GM18520 (cell line): ENCODE measurements around the gene ATP6V1B1.

ENCODE experiments used
- ATAC-seq: cut with Tn5 transposase; IDR thresholded peaks from one replicate; pipeline ENCODE4 v1.9.1; 2021; ENCODE audit not compliant: unreplicated experiment

ATP6V1B1 gene

DNA sequence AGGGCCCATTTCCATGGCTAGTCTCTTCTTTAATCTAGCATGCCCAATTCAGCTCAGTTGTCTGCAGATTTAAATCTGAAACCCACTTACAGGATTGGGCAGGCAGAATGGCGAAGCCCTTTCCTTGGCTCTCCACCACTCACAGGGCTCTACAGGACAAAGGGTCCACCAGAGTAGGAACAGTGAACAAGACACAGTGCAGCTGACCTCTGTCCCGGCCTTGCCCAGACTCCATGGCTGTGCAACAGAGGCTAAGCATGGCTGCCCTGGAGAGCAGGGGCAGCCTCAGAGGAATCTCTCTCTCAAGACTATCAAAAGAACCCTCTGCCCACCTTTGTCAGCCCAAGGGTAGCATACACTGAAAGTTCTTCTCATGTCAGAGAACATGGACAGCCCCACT is 9.7 kb upstream of the ATP6V1B1 start:
- ATAC-seq = no peak

DNA sequence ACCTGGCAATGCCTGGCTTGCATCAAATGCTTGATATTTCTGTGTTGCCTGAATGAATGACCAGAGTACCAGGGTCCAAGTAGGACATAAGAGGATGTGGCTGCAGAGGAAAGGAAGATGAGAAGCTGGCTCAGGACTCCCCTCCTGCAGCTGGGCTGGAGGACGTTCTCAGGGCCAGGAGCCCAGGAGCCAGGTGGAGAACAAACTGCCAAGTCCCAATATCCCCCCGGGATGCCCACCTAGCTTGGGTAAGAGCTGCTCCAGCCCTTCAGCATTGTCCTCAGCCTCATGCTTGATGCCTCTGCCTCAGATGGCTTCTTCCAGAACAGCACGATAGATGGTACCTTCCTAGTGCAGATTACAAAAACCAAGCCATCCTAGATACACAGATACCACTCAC is 8.6 kb upstream of the ATP6V1B1 start:
- ATAC-seq = no peak

DNA sequence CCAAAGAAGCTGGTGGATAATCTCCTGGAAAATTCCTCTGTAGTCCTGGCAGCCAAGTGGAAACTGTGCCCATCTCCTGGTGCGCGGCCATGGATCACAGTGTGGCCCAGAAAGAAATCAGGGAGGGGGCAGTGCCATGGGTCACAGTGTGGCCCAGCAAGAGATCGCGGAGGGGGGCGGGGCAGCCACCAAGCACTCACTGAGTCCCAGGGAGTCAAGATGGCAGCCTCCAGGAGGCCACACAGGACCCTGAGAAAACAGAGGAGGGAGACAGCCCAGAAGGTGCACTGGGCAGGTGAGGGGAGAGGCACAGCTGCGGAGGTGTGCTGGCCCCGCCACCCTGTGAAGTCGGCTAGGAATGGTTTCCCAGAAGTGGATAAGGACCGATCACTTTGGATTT is 8.1 kb upstream of the ATP6V1B1 start:
- no peak for ATAC-seq

DNA sequence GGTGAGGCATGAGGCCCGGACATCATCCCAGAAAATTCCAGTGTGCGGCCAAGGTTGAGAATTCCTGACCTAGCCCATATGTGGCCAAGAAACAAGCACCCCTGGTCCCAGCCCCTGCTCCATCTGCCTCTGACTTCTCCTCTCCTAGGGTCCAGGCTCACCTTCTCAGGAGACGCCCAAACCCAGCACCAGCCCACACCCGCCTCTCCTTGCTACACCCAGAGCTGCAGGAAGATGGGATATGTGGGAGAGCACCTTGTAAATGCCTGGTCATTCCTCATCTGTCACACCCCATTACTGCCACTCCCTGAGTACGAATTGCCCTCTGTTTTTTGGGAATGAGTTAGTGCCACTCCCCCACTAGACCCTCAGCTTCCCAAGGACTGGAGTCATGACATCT is 7.3 kb upstream of the ATP6V1B1 start:
- ATAC-seq = no peak

DNA sequence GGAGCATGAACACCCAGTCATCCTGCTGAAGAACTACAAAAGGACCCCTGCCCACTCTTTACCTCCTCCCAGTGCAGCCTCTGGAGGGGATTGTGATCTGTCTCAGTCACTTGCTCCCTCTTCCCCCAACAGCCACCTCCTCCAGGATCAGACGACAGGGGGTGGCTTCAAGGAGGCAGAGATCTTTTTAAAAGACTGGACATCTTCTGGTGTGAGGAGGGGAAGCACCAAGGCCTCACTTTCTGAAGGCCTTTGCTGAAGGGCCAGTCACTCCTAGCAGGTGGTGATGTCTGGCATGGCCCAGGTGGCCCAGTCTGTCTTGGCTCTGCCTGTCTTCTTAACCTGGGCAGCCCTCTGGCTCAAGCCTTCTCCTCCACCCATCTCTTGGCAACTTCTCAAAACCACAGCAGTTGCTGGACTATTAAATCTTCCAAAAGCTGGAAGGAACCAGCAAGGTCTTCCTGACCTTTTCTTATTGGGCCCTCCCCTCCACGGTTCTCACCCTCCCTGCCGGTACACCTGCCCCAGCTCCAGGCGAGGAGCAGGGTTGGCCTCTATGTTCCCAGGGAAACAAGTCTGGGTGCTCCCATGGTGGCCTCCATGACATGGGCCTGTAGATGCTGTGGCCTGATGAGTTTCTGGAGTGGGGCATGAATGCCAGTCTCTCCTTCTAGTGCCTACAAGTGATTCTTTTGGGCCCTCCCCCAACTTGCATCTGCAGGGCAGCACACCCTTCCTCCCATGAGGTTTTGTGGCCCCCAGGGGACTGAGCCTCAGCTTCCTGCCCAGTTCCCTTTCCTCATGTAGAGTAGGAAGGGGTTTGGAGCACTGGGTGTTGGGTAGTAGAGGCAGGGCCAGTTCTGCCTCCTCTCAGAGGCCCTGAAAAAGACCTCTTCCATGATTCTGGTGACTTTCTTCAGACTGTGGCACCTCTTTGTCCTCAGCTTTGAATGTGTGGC is 5.0 kb upstream of the ATP6V1B1 start:
- ATAC-seq = no peak

DNA sequence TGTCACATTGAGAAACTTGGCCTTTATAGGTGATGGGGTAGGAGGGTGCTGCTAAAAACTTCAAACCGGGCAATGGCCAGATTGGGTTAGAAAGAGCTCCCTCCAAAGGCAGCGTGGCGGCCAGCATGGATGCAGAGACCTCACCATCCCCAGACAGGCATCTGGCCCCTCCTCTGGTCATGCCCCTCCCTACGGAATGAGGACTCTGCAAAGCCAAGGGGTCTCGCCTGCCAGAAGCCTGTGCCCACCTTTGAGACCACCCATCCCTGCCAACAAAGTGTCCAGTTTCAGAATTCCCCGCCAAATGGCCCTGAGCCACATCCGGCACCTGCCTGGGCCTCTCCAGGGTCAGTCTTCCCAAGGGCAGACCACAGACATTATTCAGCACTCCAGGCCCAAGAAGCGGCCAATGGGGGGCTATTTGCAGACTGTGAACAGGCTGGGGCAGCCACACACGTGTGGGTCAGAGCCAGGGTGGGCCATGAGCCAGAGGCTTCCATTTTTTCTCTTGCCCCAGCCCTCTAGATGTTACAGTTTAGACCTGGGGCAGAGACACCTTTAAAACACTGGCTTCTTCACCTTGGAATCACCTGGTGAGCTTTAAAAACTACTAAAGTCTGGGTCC is 4.2 kb upstream of the ATP6V1B1 start:
- ATAC-seq = no peak

DNA sequence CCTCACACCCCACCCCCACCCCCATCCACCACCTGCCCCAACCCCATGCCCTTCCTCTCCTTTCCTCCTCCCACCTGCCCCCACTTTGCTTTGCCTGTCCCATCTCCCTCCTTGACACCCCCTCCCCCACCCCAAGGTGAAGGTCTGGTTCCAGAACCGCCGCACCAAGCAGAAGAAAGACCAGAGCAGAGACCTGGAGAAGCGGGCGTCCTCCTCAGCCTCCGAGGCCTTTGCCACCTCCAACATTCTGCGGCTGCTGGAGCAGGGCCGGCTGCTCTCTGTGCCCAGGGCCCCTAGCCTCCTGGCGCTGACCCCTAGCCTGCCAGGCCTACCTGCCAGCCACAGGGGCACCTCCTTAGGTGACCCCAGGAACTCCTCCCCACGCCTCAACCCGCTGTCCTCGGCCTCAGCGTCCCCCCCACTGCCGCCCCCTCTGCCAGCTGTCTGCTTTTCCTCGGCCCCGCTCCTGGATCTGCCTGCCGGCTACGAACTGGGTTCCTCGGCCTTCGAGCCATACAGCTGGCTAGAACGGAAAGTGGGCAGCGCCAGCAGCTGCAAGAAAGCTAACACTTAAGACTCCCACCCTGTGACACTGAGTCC is 3.0 kb upstream of the ATP6V1B1 start:
- ATAC-seq = no peak

DNA sequence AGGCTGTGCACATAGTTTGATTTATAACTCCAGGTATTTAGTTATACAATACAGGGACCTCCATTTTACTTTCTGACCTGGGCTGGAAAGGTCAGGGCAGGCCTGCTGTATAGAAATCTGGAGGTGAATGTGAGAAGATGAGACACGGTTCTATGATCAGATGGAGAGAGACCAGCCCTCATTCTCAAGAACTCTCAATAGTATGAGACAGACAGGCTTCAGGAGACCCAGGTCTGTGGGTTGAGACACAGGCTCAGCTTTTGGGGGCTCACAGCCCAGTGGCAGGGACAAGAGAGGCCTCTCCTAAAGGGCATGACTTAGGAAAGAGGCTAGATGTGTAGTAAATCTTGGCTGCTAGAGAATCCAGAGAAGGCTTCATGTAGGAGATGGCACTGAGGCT is 719 bp upstream of the ATP6V1B1 start:
- ATAC-seq = no peak

DNA sequence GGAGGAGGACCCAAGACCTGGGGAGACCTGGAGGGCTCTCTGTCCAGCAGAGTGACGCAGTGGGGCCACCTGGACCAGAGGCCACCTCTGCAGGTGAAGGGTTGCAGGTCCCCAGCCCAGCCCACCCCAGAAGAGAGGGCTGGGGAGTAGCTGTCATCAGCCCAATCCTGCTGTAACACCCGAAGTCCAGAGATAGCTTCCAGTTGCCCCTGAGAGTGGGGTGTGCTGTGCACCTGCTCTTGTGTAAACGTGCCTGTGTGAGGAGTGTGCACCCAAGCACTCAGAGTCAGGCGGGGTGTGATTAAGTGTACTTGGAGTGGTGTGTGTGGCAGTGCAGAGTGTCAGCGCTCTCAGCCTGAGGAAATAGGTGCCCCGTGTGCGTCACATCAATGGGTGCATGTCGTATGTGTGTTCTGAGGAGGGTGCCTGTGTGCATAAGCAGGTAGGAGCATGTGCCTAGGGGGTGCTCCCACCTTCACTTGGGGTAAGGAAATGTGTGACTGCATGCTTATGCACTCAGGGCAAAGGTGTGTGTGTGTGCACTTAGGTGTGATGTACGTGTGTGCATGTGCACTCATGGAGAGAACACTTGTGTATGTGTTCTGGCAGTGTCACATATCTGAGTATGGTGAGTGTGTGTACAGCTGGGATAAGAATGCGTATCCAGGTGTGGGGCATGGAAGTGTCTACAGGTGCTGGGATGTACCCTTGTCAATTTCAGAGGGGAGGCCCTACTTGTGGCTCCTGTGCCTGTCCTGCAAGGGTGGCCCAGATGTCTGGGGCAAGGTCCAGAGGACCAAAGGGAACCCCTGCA is 672 bp downstream of the ATP6V1B1 start:
- no peak for ATAC-seq

DNA sequence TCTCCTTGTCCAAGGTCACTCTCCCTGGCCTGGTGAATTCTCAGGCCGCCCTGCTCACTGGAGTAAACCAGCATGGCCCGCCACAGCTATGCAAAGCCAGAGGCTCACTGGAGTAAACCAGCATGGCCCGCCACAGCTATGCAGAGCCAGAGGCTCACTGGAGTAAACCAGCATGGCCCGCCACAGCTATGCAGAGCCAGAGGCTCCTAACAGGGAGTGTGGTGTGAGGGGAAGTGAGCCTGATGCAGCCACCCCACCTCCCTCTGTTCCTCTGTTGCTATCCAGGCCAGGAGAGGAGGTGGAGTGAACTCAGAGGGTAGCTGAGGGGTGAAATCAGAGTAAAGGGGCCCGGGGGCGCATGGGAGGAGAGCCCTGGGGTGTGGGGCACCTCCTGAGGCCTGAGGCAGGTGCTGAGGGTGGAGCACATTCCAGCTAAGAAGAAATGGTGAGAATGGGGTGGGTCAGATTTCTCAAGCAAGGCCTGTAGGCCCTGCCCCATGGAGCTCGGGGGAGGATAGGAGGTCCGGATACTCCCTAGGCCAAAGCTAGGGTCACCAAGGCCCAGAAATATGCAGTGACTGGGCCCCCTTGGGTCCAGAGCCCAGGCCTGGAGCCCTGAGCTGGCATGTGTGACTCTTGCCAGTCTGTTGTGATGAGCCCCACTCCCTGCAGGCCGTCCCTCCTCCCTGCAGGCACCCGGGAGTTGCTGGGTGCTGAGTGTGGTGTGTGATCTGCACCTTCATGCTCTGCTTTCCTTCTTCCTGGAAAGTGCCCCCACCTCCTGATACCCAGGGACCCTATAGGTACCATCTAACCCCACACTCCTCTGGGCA is 1.5 kb downstream of the ATP6V1B1 start:
- no peak for ATAC-seq

DNA sequence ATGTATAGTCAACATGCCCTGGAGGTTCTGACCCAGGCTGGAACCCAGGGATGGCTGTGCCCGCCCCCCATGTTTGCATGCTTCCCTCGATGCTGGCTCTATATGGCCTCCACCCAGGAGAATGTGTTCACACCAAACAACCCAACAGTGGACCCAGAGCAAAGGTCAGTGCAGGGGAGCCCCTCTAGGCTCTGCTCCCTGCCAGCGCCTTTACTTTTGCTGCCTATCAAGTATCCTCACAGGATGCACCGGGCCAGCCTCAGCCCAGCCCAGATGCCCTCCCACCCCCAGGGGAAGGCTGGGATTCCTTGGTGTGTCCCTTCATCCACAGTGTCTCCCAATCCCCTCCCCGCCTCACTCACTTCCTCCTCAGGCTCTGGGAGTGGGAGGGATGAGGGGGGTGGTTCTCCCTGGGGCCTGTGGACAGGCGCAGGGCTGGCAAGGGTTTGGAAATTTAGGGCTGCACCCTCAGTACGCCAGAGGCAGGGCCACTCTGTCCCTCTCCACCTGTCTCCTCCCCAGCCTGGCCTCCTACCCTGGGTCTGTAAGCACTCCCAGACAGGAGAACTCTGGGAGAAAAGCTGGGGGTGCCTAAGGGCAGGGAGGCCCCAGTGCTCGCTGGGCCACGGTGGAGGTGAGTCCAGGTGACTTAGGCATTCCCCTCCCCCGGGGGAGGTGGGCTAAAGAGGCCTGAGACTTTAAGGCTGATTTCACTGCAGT is 2.3 kb downstream of the ATP6V1B1 start:
- no peak for ATAC-seq

DNA sequence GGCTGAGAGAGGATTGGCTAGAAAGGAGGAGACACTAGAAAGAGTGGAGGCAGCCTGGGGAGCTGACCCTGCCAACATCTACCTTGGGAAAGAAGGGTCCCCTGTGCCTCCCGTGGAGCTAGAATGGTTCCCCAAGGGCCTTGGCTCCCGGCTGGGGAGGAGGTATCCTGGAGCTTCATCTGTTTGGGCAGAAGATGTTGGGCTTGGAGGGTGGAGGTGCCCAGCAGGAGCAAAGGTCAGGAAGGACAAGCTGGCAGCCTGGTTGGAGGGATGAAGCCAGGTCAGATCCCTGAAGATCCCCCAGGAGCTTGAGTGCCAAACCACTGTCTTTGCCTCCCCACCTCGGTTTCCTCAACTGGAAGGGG is 2.9 kb downstream of the ATP6V1B1 start:
- no peak for ATAC-seq

DNA sequence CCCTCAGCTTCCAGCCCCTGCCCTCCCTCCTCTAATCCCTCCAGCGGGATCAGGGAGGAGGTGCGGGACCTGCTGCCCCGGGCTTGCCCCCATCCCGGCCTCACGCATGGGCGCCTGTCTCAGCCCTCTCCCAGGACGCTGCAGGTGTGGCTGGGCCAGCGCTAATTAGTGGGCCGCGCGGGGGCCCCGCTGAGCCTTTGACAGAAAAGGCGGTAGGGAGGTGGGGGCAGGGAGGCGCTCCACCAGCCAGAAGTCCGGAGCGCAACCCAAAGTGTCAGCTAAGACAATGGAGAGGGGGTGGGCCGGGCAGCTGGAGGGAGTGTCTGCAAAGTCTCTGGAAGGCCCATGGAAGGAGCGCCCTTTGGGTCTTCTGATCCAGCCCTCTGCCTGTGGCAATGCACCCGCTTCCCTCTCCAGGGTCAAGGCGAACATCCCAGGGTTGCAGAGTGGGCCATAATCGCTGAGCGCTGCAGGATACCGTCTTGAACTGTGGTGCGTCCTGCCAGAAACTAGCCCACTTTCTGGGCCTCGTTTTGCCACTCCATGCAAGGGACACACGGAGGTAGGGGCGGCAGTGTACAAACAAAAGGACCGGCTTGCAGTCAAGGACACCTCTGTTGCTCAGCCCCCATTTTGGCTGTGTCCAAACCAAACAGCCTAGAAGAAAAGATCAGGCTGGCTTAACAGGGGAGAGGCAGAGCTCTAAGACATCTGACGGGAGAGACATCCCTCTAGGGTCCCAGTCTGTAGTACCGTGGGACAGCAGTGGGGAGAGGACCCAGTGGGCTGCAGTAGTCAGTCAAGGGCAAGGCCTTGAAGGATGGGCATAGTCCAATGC is 3.5 kb downstream of the ATP6V1B1 start:
- ATAC-seq = no peak

DNA sequence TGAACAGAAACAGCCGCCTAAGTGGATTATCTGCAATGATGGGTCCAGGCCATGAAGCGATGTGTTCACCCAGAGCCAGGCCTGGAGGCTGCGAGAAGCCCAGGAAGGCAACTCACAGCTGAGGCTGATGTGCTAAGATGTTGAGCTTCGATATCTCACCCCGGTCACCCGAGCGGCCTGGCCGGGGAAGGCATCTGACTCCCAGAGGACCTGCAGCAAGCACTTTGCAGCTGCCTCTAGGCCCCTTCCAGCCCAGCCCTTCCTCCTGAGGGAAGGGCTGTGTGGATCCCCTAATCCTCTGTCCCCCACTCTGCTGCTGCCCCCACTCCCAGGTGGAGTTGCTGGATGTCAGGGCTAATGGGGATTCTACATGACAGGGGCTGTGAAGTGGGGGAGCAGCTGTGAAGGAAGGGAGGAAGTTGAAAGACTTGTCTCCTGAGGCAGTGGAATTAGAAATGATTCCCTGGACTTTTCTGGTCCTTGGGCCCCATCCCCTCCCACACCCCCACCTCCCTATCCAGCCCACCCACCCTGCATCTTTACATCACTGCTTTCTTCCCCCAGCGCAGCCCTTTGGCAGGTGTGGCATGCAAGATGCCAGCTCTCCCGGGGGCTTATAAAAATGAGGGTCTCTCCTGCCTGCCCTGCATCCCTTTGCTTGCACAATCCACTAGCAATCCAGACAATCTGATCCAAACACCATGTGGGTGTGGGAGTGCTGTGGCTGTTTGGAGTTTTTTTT is 4.3 kb downstream of the ATP6V1B1 start:
- no peak for ATAC-seq

DNA sequence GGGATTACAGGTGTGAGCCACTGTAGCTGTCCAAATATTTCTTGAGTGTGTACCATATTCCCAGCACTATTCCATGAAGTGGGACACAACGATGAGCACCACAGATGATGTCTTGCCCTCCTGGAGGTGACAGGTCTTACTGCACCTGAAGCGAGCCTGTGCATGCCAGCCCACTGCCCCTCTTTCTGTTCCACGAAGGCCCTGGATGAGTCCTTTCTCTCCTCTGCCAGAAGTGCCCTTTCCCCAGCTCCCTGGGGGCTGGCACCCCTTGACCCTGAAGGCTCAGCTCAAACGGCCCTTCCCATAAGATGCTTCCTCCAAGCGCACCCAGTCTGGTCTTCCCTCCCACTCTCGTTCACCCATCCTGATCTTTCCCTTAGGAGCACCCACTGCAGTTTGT is 5.5 kb downstream of the ATP6V1B1 start:
- no peak for ATAC-seq

DNA sequence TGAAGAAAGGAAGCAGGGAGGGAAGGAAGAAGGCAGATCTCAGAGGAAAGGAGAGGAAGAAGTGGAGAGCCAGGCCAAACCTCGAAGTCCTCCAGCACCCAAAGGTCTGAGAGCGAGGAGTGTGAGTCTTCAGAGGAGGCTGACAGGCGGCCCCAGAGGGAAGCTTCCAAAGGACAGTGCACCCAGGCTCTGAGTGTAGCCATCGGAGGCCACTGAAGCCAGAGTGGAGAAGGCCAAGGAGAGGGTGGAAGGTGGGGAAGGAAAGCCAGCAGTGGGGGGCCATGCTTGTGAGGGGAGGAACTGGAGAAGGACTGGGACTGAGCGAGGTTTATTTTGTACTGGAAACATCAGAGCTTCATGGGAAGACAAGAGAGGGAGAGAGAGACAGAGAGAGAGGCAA is 6.0 kb downstream of the ATP6V1B1 start:
- no peak for ATAC-seq

DNA sequence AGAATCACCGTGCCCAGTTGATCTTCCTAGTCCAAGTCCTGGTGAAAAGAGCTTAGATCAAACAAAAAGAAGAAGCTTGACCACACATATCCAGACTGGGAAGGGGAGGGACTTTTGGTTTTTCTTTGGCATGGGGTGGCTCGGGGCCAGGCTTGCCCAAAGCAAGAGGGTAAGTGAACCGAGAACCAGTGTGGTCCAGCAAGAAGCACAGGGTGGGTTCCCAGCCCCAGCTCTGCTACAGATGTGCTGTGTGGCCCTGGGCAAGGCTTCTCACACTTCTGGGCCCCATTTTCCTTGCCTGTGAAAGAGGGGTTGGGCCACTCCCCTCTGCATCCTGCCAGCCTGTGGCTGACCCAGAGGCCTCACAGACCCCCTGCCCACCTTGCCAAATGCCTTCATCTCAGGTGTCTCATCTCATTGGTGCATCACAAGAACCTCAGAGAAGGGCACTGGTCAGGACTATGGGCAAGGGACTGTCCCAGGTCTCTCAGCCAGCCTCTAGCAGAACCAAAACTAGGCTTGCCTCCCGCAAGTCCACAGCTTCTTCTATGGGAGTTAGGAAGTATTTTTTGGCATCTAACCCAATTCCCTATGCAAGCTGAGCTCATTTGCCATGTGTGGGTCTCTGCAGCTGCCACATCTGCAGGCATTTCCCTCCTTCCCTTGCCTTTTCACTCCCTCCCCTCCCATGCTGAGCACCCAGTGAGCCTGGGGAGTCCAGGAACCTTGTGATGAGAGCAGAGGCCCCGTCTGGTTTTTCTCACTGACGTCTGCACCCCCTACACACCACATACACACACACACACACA is 6.9 kb downstream of the ATP6V1B1 start:
- no peak for ATAC-seq
